ENCODE measurements around the gene FBN1.

Gene FBN1

GRCh38 chr15:48582452-48583247 lies 62.9 kb downstream of the FBN1 start:
- TF ChIP-seq ZFX (IDR thresholded peaks at IDR 0.05) (no peak), CTCF (conservative IDR thresholded peaks at IDR 0.05) (no peak)
- no peak overlapping the region for H3K27ac ChIP-seq

GRCh38 chr15:48581219-48581618 lies 64.3 kb downstream of the FBN1 start:
- no peak for TF ChIP-seq ZFX (IDR thresholded peaks at IDR 0.05)
- TF ChIP-seq CTCF (conservative IDR thresholded peaks at IDR 0.05), result no peak
- no peak overlapping the region for H3K27ac ChIP-seq

GRCh38 chr15:48580736-48581135 lies 64.8 kb downstream of the FBN1 start:
- no peak for TF ChIP-seq CTCF (conservative IDR thresholded peaks at IDR 0.05)
- no peak for TF ChIP-seq ZFX (IDR thresholded peaks at IDR 0.05)
- no peak overlapping the region for H3K27ac ChIP-seq

- no peak overlapping the region for H3K27ac ChIP-seq
Measured at GRCh38 chr15:48579945-48580671, 65.4 kb downstream of the FBN1 start.

GRCh38 chr15:48578965-48579364 lies 66.5 kb downstream of the FBN1 start:
- TF ChIP-seq ZFX (IDR thresholded peaks at IDR 0.05) (no peak), CTCF (conservative IDR thresholded peaks at IDR 0.05) (no peak)
- H3K27ac ChIP-seq, result no peak overlapping the region

More at GRCh38 chr15:48579945-48580671, 65.4 kb downstream of the FBN1 start:
- TF ChIP-seq ZFX (IDR thresholded peaks at IDR 0.05) (no peak), CTCF (conservative IDR thresholded peaks at IDR 0.05) (no peak)

- no peak overlapping the region for H3K27ac ChIP-seq
- TF ChIP-seq CTCF (conservative IDR thresholded peaks at IDR 0.05), result no peak
- no peak for TF ChIP-seq ZFX (IDR thresholded peaks at IDR 0.05)
Measured at GRCh38 chr15:48577469-48577868, 68.0 kb downstream of the FBN1 start.

GRCh38 chr15:48574187-48574586 lies 71.3 kb downstream of the FBN1 start:
- no peak overlapping the region for H3K27ac ChIP-seq
- TF ChIP-seq ZFX (IDR thresholded peaks at IDR 0.05) (no peak), CTCF (conservative IDR thresholded peaks at IDR 0.05) (no peak)

All from C4-2B (cell line).